Fibroblast of skin of scalp (primary cell): ENCODE data around the gene CDC23.
"Not testable (repeated sequence)": the region's sequence is repeated elsewhere in the genome, so short reads cannot be mapped to it uniquely, and the experiment has no call there.

Experiments
- DNase-seq: peaks from one replicate; pipeline ENCODE4 v3.0.0-alpha.2; 2013

CDC23 gene

GRCh38 chr5:138210985-138211384 is 2.1 kb downstream of the CDC23 start:
- DNase-seq: no peak

DNA sequence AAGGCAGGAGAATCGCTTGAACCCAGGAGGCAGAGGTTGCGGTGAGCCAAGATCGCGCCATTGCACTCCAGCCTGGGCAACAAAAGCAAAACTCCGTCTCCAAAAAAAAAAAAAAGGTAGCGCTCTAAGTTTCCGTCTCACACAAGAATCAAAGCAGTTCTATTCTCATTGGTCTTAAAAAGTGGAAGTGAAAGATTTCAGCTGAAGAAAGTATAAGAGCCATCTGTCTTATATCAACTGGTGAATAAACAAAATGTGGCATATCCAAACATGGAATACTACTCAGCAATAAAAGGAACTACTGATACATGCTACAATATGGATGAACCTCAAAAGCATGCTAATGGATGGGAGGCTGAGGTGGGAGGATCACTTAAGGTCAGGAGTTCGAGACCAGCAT is 19.3 kb downstream of the CDC23 start:
- not testable (repeated sequence) for DNase-seq

DNA sequence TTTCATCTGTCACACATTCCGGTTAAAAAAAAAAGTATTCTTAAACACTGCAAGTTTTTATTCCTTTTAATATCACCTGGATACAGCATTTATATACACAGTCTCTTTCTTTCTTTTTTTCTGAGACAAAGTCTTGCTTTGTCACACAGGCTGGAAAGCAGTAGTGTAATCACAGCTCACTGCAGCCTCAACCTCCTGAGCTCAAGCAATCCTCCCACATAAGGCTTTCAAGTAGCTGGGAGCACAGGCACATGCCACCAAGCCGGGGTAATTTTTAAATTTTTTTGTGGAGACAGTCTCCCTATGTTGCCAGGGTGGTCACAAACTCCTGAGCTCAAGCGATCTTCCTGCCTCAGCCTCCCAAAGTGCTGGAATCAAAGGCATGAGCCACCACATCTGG is 20.3 kb downstream of the CDC23 start:
- no peak for DNase-seq

GRCh38 chr5:138188626-138189025 is 24.5 kb downstream of the CDC23 start:
- no peak for DNase-seq

GRCh38 chr5:138186002-138186447 is 27.1 kb downstream of the CDC23 start:
- DNase-seq: no peak

DNA sequence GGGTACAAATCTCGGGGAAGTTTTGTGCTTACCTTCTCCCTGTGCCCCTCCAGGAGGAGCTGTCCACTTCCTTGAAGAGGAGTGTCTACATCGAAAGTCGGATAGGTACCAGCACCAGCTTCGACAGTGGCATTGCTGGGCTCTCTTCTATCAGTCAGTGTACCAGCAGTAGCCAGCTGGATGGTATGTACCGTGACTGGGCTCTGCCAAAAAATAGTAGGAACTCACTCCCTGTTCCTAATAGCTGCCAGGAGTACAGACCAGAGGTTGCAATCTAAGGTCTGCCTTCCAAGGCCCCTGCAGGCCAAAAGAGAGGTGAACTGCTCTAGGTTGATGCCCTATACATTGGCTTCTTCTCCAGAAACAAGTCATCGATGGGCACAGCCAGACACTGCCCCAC is 30.3 kb downstream of the CDC23 start:
- no peak for DNase-seq

- DNase-seq: no peak
Measured at GRCh38 chr5:138180841-138181240, 32.3 kb downstream of the CDC23 start.

DNA sequence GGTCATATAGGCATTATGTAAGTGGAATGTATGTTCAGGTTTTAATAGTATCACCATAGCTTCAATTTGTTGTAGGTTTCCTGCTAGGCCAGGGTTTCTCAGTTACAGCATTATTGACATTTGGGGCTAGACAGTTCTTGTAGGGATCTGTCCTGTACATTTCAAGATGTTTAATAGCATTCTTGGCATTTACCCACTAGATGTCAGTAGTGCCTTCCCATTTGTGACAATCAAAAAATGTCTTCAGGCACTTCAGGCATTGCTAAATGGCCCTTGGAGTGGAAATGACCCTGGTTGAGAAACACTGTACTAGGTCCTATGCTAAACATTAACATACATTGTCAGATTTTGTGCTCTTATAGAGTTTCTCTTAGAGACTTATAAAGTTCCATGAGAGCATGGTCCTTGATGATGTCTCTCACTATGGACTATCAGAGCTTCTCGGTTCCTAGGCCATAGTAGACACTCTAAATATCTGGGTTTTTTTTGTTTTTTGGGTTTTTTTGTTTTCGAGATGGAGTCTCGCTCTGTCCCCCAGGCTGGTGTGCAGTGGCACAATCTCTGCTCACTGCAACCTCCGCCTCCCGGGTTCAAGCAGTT is 32.8 kb downstream of the CDC23 start:
- peak; percentile 74 for DNase-seq

DNA sequence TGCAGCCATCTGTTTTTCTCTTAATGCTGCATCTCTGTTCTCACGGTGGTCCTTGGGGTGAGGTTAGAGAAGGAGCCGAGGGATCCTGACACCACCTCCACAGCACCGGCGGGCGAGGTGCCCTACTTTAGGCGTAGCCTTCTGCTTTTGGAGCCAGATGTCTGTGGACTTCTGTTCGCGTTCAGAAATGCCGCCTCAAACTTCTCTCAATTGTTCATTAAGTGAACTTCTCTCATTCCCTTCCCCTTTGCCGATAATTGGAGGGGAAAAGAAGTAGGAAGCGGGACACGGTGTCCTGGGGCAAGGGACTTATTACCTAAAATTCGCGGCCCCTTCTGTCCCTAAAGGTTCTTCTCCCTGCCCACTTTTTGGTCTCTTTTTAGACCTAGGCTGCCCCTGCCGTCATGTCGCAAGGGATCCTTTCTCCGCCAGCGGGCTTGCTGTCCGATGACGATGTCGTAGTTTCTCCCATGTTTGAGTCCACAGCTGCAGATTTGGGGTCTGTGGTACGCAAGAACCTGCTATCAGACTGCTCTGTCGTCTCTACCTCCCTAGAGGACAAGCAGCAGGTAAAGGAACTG is 33.8 kb downstream of the CDC23 start:
- no peak for DNase-seq

- peak; percentile 96 for DNase-seq
Measured at GRCh38 chr5:138178516-138179276, 34.4 kb downstream of the CDC23 start, which contains the start of the genes BRD8 and KIF20A. BRD8 (minus strand) TSS chr5:138178630; CDS start chr5:138178614, 16 bp downstream. KIF20A (plus strand) TSS chr5:138179112; CDS start chr5:138179681, 569 bp downstream.

- peak; percentile 17 for DNase-seq
Measured at GRCh38 chr5:138177941-138178515, 35.1 kb downstream of the CDC23 start.

- DNase-seq: no peak
Measured at GRCh38 chr5:138170299-138170698, 42.8 kb downstream of the CDC23 start.

DNA sequence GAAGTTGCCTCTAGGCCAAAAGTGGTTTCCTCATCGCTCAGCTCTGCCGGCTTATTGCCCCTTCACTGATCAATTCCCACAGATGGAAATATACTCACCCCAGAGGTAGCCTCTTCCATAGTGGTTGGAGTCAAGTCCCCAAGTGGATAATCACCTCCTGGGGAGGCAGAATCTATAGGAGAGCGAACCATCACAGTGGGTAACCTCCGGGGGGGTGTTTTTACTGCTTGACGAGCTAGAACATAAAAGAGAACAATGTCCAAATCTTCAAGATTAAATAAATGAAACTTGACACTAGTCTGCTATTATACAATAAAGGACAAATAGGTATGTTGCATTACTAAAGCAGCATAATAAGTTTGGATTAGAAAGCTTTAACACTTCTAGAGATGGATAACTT is 44.0 kb downstream of the CDC23 start:
- DNase-seq: no peak

- DNase-seq: no peak
Measured at GRCh38 chr5:138163721-138164120, 49.4 kb downstream of the CDC23 start.

DNA sequence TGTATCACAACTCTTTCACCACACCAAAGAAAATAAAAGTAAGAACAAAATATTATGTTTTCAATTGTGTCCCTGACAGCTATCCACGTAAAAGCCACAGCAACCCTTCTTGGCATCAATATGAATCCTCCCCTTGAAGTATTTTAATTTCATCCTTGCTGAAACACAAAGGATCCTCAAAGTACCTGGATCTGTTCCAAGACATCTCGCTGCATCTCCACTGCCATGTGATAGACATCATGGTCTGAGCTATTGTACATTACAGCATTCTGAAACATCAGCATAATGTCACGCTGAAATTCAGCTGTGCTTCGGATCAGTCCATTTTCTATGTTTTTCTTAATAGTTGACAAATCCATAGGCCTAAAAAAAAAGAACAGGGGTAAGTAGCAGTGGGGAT is 52.4 kb downstream of the CDC23 start:
- no peak for DNase-seq

GRCh38 chr5:138159666-138160065 is 53.5 kb downstream of the CDC23 start:
- no peak for DNase-seq

DNA sequence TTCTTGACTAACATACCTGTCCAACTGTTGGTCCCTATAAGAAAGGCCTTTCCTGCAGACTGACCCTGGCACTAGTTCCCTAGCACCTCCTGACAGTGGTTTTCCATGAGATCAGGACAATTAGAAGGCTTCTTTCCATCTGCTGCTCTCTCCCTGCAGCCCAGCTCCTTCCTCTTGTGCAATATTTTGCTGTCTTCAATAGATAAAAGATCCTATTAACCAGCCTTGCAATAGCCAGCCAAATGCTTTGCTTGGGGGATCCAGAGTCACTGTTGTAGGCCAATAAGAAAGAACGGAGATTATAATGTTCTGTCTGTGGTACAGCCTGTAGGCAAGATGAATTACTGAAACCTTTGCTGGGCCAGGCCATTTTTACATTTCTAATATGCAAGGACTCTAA is 55.5 kb downstream of the CDC23 start:
- no peak for DNase-seq

GRCh38 chr5:138155977-138156376 is 57.1 kb downstream of the CDC23 start:
- not testable (repeated sequence) for DNase-seq

GRCh38 chr5:138149530-138149929 is 63.6 kb downstream of the CDC23 start:
- peak; percentile 41 for DNase-seq

GRCh38 chr5:138148811-138149210 is 64.3 kb downstream of the CDC23 start:
- peak; percentile 69 for DNase-seq

GRCh38 chr5:138143578-138143977 is 69.5 kb downstream of the CDC23 start:
- DNase-seq: not testable (repeated sequence)

DNA sequence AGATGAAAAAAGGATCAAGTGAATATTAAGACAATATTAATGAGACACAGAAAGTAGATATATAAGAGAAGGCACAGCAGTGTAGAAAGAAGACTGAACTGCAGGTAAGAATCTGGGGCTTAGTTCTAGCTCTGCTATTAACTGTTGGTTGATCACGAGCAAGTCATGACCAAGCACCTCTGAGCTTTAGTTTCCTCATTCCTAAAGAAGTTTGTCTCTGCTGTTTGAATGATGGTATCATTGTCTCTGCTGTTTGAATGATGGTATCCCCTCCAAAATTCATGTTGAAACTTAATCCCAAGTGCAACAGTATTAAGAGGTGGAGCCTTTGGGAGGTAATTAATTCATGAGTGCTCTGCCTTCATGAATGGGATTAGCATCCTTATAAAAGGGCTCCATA is 71.4 kb downstream of the CDC23 start:
- DNase-seq: no peak

- no peak for DNase-seq
Measured at GRCh38 chr5:138140268-138140667, 72.9 kb downstream of the CDC23 start.

DNA sequence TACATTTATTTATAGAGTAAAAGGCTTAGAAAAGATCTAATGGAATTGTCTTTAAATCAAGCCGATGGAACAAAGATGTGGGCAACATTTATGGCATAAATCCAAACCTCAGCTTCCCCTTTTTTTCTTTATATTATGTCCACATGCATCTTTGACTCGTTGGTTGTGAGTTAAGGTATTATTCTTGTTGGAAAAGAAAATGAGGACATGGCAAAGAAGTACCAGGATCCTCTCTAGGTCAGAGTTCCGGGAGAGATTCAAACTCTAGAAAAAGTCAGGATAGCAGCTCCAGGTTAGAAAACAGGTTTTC is 73.4 kb downstream of the CDC23 start:
- no peak for DNase-seq
